Measurements from ENCODE around the gene TMX2.
"Not testable (repeated sequence)": the region's sequence is repeated elsewhere in the genome, so short reads cannot be mapped to it uniquely, and the experiment has no call there.

TMX2 gene

DNA sequence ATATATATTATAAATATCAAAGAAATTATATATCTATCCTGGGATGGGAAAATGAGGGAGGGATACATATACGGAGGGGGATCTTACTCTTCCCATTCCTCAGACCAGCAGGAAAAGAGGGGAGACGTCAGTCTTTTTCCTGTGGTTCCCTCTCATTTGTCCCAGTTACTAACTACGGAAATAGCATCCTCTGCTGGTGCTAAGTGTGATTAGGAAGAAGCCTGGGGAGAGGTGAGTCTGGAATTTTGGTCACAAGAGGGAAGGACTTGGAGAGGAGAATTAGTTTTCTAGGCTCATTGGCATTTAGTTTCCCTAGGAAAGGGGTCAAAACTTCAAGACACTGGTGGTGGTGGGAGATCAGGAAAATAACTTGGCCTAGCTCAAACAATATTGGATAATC, 12.0 kb upstream of the TMX2 start:
- no peaks in the 10 kb centered on the region for H3K9me3 Mint-ChIP-seq
- H3K27me3 Mint-ChIP-seq = no peaks in the 10 kb centered on the region
- H3K4me3 Mint-ChIP-seq = no peak overlapping the region
- no peak overlapping the region for H3K27ac Mint-ChIP-seq
- H3K36me3 Mint-ChIP-seq (ENCODE audit: low read depth) = peaks cover 67% of the 10 kb centered on the region
- H3K4me1 Mint-ChIP-seq (ENCODE audit: low read depth) = no peaks in the 10 kb centered on the region

- H3K27ac Mint-ChIP-seq = no peak overlapping the region
- peaks cover 60% of the 10 kb centered on the region for H3K36me3 Mint-ChIP-seq (ENCODE audit: low read depth)
- H3K4me1 Mint-ChIP-seq (ENCODE audit: low read depth) = peaks cover 3% of the 10 kb centered on the region
- no peaks in the 10 kb centered on the region for H3K27me3 Mint-ChIP-seq
- no peak overlapping the region for H3K4me3 Mint-ChIP-seq
- H3K9me3 Mint-ChIP-seq = no peaks in the 10 kb centered on the region
Observed at GRCh38 chr11:57703341-57703740, 9.1 kb upstream of the TMX2 start.

- Mint-ChIP-seq H3K4me1 (ENCODE audit: low read depth) (peaks cover 12% of the 10 kb centered on the region), H3K27me3 (no peaks in the 10 kb centered on the region), H3K27ac (peak overlapping the region; percentile 57), H3K36me3 (ENCODE audit: low read depth) (peaks cover 44% of the 10 kb centered on the region), H3K9me3 (no peaks in the 10 kb centered on the region), H3K4me3 (no peak overlapping the region)
Observed at GRCh38 chr11:57704932-57705331, 7.5 kb upstream of the TMX2 start.

GRCh38 chr11:57705432-57705831, 7.0 kb upstream of the TMX2 start:
- peaks cover 39% of the 10 kb centered on the region for H3K36me3 Mint-ChIP-seq (ENCODE audit: low read depth)
- H3K4me3 Mint-ChIP-seq, H3K27me3 Mint-ChIP-seq, H3K9me3 Mint-ChIP-seq, H3K27ac Mint-ChIP-seq: not testable (repeated sequence)
- H3K4me1 Mint-ChIP-seq (ENCODE audit: low read depth) = peaks cover 17% of the 10 kb centered on the region

DNA sequence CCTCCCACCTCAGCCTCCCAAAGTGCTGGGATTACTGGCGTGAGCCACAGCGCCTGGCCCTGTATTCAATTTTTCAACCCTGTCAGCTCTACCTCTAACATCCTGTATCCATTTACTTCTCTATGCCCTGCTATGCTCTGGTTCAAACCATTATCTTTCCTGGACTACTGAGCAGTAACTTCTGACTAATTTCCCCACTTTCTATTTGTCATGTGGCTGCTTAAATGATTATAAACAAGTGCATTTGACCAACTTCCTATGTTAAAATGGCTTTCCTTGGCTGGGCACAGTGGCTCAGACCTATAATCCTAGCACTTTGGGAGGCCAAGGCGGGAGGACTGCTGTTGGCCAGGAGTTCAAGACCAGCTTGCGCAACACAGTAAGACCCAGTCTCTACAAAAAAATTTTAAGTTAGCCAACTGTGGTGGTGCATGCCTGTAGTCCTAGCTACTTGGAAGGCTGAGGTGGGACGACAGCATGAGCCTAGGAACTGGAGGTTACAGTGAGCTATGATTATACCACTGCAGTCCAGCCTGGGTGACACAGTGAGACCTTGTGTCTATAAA, 2.5 kb upstream of the TMX2 start:
- Mint-ChIP-seq H3K36me3 (ENCODE audit: low read depth) (peaks cover 18% of the 10 kb centered on the region), H3K4me3 (peak overlapping the region; percentile 28), H3K4me1 (ENCODE audit: low read depth) (peaks cover 52% of the 10 kb centered on the region), H3K27ac (peak overlapping the region; percentile 53), H3K9me3 (no peaks in the 10 kb centered on the region), H3K27me3 (no peaks in the 10 kb centered on the region)

- Mint-ChIP-seq H3K4me1 (ENCODE audit: low read depth) (peaks cover 54% of the 10 kb centered on the region), H3K4me3 (peak within 1 kb of the TSS; percentile 98), H3K36me3 (ENCODE audit: low read depth) (peaks cover 10% of the 10 kb centered on the region), H3K27me3 (no peaks in the 10 kb centered on the region), H3K27ac (peak within 1 kb of the TSS; percentile 98), H3K9me3 (no peaks in the 10 kb centered on the region)
Observed at GRCh38 chr11:57711414-57712255, 758 bp upstream of the TMX2 start, which contains the start of gene MED19. MED19 (minus strand) TSS chr11:57712215; CDS start chr11:57712179, 36 bp downstream.

- H3K36me3 Mint-ChIP-seq (ENCODE audit: low read depth) = peaks cover 19% of the 10 kb centered on the region
Observed at GRCh38 chr11:57713835-57714234, 1.4 kb downstream of the TMX2 start.

DNA sequence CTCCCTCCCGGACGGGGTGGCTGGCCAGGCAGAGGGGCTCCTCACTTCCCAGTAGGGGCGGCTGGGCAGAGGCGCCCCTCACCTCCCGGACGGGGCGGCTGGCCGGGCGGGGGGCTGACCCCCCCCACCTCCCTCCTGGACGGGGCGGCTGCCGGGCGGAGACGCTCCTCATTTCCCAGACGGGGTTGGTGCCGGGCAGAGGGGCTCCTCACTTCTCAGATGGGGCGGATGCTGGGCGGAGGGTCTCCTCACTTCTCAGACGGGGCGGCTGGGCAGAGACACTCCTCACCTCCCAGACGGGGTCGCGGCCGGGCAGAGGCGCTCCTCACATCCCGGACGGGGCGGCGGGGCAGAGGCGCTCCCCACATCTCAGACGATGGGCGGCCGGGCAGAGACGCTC, 4.3 kb downstream of the TMX2 start:
- H3K36me3 Mint-ChIP-seq (ENCODE audit: low read depth) = peaks cover 28% of the 10 kb centered on the region
- H3K9me3 Mint-ChIP-seq, H3K27ac Mint-ChIP-seq, H3K27me3 Mint-ChIP-seq, H3K4me3 Mint-ChIP-seq: not testable (repeated sequence)
- H3K4me1 Mint-ChIP-seq (ENCODE audit: low read depth) = peaks cover 25% of the 10 kb centered on the region

More at GRCh38 chr11:57713835-57714234, 1.4 kb downstream of the TMX2 start:
- H3K27me3 Mint-ChIP-seq = no peaks in the 10 kb centered on the region
- peak overlapping the region; percentile 98 for H3K4me3 Mint-ChIP-seq
- H3K4me1 Mint-ChIP-seq (ENCODE audit: low read depth) = peaks cover 48% of the 10 kb centered on the region
- peak overlapping the region; percentile 47 for H3K27ac Mint-ChIP-seq
- no peaks in the 10 kb centered on the region for H3K9me3 Mint-ChIP-seq

- H3K27ac Mint-ChIP-seq = no peak overlapping the region
- no peak overlapping the region for H3K4me3 Mint-ChIP-seq
- H3K9me3 Mint-ChIP-seq = no peaks in the 10 kb centered on the region
- no peaks in the 10 kb centered on the region for H3K27me3 Mint-ChIP-seq
- peaks cover 26% of the 10 kb centered on the region for H3K36me3 Mint-ChIP-seq (ENCODE audit: low read depth)
- peaks cover 20% of the 10 kb centered on the region for H3K4me1 Mint-ChIP-seq (ENCODE audit: low read depth)
Observed at GRCh38 chr11:57727185-57727584, 14.8 kb downstream of the TMX2 start.

GRCh38 chr11:57728829-57729228, 16.4 kb downstream of the TMX2 start:
- Mint-ChIP-seq H3K27ac (peak overlapping the region; percentile 41), H3K9me3 (no peaks in the 10 kb centered on the region), H3K4me3 (no peak overlapping the region), H3K4me1 (ENCODE audit: low read depth) (peaks cover 20% of the 10 kb centered on the region), H3K27me3 (no peaks in the 10 kb centered on the region), H3K36me3 (ENCODE audit: low read depth) (peaks cover 27% of the 10 kb centered on the region)

DNA sequence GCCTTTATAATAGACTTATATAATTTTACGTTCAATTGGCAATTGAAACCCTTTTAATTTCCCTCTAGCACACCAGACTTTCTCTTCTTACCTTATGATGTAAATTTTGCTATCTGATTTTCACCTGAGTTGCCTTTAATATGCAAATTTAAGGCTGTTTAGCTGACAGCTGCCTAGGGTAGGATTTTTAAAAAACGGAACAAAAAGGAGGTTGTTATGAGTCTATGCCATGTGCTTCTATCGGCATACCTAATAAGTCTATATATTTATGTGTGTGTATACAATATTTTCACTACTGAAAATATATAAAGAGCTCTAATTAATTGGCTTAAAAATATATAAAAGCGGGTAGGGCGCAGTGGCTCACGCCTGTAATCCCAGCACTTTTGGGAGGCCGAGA, 17.1 kb downstream of the TMX2 start:
- no peak overlapping the region for H3K27ac Mint-ChIP-seq
- H3K4me3 Mint-ChIP-seq = no peak overlapping the region
- no peaks in the 10 kb centered on the region for H3K9me3 Mint-ChIP-seq
- peaks cover 27% of the 10 kb centered on the region for H3K36me3 Mint-ChIP-seq (ENCODE audit: low read depth)
- H3K27me3 Mint-ChIP-seq = no peaks in the 10 kb centered on the region
- peaks cover 20% of the 10 kb centered on the region for H3K4me1 Mint-ChIP-seq (ENCODE audit: low read depth)

GRCh38 chr11:57732661-57733060, 20.3 kb downstream of the TMX2 start:
- H3K36me3 Mint-ChIP-seq (ENCODE audit: low read depth) = peaks cover 34% of the 10 kb centered on the region
- peaks cover 18% of the 10 kb centered on the region for H3K4me1 Mint-ChIP-seq (ENCODE audit: low read depth)
- H3K9me3 Mint-ChIP-seq = no peaks in the 10 kb centered on the region
- H3K27me3 Mint-ChIP-seq = no peaks in the 10 kb centered on the region
- no peak overlapping the region for H3K4me3 Mint-ChIP-seq
- H3K27ac Mint-ChIP-seq = no peak overlapping the region

- Mint-ChIP-seq H3K4me3 (no peak overlapping the region), H3K4me1 (ENCODE audit: low read depth) (peaks cover 9% of the 10 kb centered on the region), H3K27ac (peak overlapping the region; percentile 62), H3K27me3 (no peaks in the 10 kb centered on the region), H3K36me3 (ENCODE audit: low read depth) (peaks cover 36% of the 10 kb centered on the region), H3K9me3 (no peaks in the 10 kb centered on the region)
Observed at GRCh38 chr11:57735619-57736298, 23.4 kb downstream of the TMX2 start.

- H3K36me3 Mint-ChIP-seq (ENCODE audit: low read depth) = peaks cover 58% of the 10 kb centered on the region
Observed at GRCh38 chr11:57741132-57742086, 29.0 kb downstream of the TMX2 start, which contains the start of gene SELENOH. SELENOH (plus strand) TSS chr11:57741491; CDS start chr11:57741596, 105 bp downstream.

More at GRCh38 chr11:57741132-57742086, 29.0 kb downstream of the TMX2 start, which contains the start of gene SELENOH:
- H3K9me3 Mint-ChIP-seq = no peaks in the 10 kb centered on the region
- peak within 1 kb of the TSS; percentile 99 for H3K27ac Mint-ChIP-seq
- H3K4me3 Mint-ChIP-seq = peak within 1 kb of the TSS; percentile 97
- H3K4me1 Mint-ChIP-seq (ENCODE audit: low read depth) = peaks cover 47% of the 10 kb centered on the region
- H3K27me3 Mint-ChIP-seq = no peaks in the 10 kb centered on the region

Measured in stimulated activated naive CD8-positive, alpha-beta T cell treated with anti-CD3 and anti-CD28 coated beads, Interleukin-15, Interleukin-2, amounts not matched to agents 100 ng/mL and 50 ng/mL, for 24 hours (primary cell).